Measurements from ENCODE around the gene UBE2J1.

Gene UBE2J1

DNA sequence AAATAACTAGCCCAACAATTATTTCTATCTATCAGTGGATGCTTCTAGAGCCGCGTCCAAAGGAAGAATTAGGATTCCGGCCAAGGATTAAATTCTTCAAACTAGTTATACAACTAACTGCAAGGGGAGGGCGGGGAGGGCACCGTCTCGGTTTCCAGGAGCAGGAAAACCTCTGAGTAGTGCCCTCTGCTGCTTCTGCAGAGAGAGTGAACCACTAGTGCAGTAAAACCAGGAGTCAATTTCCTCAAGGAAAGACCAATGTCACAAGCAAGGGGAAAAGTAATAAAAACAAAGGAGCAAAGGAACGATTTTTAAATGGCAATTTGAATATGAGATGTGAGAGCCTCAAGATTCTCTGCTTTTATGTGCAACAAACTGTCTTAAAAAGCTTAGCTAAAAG lies 16.5 kb upstream of the UBE2J1 start:
- peak; percentile 43 for TF ChIP-seq CTCF (IDR thresholded peaks at IDR 0.05; ENCODE audit: low read depth, low read length, missing control alignments)
- no peak overlapping the region for H3K4me3 ChIP-seq (replicated peaks; ENCODE audit: low read depth, low read length)
- DNase-seq (ENCODE audit: extremely low read depth, low read depth) = no peak

- no peak overlapping the region for H3K4me3 ChIP-seq (replicated peaks; ENCODE audit: low read depth, low read length)
- no peak for DNase-seq (ENCODE audit: extremely low read depth, low read depth)
- peak; percentile 83 for TF ChIP-seq CTCF (IDR thresholded peaks at IDR 0.05; ENCODE audit: low read depth, low read length, missing control alignments)
Measured at GRCh38 chr6:89368107-89368506, 15.6 kb upstream of the UBE2J1 start.

GRCh38 chr6:89364586-89364985 lies 12.1 kb upstream of the UBE2J1 start:
- H3K4me3 ChIP-seq (replicated peaks; ENCODE audit: low read depth, low read length) = no peak overlapping the region
- no peak for TF ChIP-seq CTCF (IDR thresholded peaks at IDR 0.05; ENCODE audit: low read depth, low read length, missing control alignments)
- DNase-seq (ENCODE audit: extremely low read depth, low read depth) = no peak

GRCh38 chr6:89361171-89361570 lies 8.6 kb upstream of the UBE2J1 start:
- H3K4me3 ChIP-seq (replicated peaks; ENCODE audit: low read depth, low read length) = no peak overlapping the region
- no peak for DNase-seq (ENCODE audit: extremely low read depth, low read depth)
- TF ChIP-seq CTCF (IDR thresholded peaks at IDR 0.05; ENCODE audit: low read depth, low read length, missing control alignments) = no peak

DNA sequence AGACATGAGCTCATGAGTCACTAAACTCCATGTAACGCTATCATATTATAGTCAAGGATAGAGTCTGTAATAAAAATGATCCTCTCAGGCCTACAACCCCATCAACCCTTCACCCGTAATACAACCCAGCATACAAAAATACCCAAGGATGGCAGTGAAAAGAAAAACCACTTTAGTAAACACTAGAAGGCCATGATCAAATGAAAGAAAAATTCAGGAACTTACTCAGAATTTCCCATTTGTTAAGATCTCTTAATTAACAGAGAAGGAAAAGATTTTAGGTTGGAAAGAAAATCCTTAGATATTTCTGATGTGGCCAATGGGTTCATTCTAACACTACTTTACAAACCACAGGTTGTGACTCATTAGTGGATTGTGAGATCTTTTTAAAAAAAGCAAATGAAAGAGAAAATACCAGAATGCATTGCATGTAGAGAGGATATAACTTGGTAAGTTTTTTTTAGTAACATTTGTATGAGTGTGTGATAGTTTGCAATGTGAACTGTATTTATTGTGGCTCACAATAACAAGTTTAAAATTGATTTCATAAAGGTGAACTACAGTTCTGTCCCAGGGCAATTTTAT lies 8.0 kb upstream of the UBE2J1 start:
- no peak for TF ChIP-seq CTCF (IDR thresholded peaks at IDR 0.05; ENCODE audit: low read depth, low read length, missing control alignments)
- DNase-seq (ENCODE audit: extremely low read depth, low read depth) = no peak
- no peak overlapping the region for H3K4me3 ChIP-seq (replicated peaks; ENCODE audit: low read depth, low read length)

DNA sequence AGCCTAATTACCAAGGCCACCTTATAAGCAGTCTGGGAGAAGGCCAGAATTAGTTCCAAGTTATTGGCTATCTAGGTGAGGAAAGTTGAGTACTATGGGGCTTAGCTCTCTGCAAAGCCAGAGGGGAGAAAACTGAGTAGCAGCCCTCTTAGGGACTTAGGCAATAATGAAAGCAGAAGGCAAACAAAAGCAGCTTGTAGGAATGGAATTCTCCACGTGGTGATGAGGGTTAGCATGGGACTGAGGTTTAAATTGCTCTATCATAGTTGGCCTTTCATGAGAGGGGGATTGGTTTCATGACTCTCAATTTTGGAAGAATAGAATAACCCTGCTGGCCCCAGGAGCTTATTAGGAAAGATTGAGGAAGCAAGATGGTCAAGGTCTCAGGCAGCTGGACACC lies 7.0 kb upstream of the UBE2J1 start:
- no peak for TF ChIP-seq CTCF (IDR thresholded peaks at IDR 0.05; ENCODE audit: low read depth, low read length, missing control alignments)
- DNase-seq (ENCODE audit: extremely low read depth, low read depth) = no peak
- no peak overlapping the region for H3K4me3 ChIP-seq (replicated peaks; ENCODE audit: low read depth, low read length)

DNA sequence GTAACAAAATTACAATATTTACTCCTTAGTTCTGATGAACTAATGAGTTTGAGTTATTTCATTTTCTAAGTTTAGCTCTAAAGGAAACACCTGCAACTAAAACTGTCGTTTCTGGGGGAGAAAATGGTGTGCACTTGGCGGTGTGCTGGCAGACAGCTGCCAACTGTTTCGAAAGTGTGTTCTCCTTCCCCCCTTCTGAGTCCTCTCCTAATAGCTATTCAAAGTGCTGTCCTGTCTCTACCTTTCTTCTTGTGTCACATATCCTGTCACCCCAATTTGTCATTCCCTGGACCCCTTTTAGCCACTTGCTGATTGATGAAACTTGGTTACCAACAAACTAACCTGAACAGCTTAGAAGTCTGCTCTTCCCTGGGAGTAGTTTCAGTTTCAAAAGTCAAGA lies 4.9 kb upstream of the UBE2J1 start:
- no peak for DNase-seq (ENCODE audit: extremely low read depth, low read depth)
- H3K4me3 ChIP-seq (replicated peaks; ENCODE audit: low read depth, low read length) = no peak overlapping the region
- no peak for TF ChIP-seq CTCF (IDR thresholded peaks at IDR 0.05; ENCODE audit: low read depth, low read length, missing control alignments)

Data from HFF-Myc (cell line).